Astrocyte of the hippocampus (primary cell): ENCODE measurements around the gene SHPK.
"Not testable (repeated sequence)": the region's sequence is repeated elsewhere in the genome, so short reads cannot be mapped to it uniquely, and the experiment has no call there.

Experiments used
- DNase-seq: peaks from one replicate; pipeline ENCODE4 v3.0.0; 2011; ENCODE audit warnings: low read depth, low spot score

SHPK gene

DNA sequence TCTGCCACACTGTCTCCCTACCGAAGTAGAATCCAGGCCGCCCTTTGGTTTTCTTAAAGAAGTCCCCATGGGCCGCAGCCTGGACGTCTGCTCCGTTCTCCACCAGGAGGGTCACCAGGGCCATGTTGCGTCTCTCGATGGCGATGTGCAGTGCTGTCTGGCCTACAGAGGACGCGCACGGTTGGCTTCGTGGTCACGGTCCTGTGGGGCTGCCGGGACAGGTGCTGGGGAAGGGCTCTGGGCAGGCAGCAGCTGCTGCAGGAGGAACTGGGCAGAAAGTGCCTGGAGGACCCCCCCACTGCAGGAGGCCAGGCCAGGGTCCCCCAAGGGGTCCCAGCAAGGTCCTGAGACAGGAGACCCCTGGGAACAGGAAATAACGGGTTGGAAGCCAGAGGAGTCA lies 45.8 kb downstream of the SHPK start:
- DNase-seq = no peak

DNA sequence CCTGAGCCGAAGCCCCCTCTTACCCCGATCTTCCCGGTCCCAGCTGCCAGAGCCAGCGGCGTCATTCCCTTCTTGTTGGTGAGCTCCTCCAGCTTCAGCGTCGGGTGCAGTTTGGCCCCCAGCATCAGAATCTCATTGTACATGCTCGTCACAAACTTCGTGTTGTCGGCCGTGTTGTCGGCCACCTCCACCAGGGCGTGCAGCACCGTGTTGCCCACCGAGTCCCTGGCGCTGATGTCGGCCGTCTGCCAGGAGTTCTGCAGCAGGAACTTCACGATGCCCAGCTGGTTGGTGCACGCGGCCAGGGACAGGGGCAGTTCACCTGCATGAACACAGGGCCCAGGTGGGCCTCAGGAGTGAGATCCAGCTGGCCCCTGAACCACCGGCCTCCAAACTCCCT lies 46.3 kb downstream of the SHPK start:
- DNase-seq = no peak

DNA sequence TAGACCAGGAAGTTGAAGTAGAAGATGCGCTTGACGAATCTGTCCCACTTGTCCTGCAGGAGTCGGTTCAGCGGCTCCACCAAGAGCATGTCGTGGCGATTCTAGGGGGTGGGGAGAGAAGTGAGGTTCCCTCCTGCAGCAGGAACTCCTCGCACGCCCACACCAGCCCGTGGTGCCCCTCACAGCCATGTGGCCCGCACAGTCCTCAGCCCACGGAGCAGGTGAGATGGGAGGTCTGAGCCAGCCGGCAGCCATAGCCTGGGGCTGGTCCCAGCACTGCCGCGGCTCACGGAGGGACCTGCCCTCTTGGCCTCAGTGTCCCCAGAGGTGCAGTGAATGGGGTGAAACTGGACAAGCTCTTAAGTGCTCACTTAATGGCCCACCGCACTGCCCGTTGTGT lies 50.2 kb downstream of the SHPK start:
- no peak for DNase-seq

DNA sequence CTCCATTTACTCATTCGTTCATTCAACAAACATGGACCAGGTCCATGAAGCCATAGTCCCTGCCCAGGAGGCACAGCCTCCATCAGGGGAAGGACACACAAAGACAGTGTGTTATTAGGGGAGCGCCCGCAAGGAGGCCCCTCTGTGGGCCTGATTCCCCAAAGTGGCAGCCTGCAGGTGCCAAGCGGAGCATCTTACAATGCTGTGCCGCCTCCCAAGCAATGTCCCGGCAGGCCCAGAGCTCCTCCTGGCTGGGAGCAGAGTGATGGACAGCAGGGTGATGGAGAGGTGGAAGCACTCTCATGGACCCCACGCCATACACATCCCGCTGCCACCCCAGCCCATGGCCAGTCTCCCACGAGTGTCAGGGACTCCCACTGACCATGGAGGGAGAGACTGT lies 52.6 kb downstream of the SHPK start:
- no peak for DNase-seq

DNA sequence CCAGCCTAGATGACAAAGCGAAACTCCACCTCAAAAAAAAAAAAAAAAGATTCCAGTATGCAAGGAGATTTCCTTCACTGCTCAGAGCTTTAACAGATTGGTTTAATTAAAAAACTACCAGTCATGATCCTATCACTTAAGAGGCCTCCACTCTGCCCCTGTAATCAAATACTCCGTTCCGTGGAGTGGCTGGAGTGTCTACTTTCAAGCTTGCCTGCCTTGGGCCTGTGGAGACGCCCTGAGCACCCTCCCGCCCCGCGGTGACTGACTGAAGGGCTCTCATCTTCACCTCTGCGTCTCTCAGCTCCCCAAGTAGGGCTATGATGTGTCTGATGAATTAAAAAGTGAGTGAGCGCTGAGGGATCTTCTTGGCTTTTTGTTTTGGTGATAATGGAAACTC lies 53.1 kb downstream of the SHPK start:
- no peak for DNase-seq

DNA sequence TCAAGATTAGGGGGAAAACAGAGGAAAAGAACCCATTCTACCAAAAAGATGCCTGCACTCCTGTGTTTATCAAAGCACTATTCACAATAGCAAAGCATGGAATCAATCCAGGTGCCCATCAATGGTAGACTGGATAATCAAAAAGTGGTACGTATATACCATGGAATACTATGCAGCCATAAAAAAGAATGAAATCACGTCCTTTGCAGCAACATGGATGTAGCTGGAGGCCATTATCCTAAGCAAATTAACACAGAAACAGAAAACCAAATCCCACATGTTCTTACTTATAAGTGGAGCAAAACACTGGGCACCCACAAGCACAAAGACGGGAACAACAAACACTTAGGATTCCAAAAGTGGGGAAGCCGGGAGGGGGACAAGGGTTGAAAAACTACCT lies 57.4 kb downstream of the SHPK start:
- not testable (repeated sequence) for DNase-seq

DNA sequence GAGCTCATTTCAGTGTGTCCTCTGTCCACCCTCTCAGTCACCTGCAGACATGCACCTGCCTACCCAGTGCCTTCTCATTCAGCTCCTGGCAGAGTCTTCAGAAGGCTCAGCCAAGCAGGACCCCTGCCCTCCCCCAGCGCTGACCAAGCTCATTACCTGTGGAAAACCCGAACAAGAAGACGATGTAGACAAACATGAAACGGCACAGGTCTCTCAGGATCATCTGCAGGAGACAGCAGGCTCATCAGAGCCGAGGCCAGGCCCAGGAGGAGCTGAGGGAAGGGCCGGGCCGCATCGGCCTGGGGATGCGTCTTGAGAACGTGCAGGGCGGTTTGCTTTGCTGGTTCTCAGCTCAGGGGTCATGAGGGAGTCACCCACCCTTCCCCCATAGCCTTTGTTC lies 59.1 kb downstream of the SHPK start:
- no peak for DNase-seq

DNA sequence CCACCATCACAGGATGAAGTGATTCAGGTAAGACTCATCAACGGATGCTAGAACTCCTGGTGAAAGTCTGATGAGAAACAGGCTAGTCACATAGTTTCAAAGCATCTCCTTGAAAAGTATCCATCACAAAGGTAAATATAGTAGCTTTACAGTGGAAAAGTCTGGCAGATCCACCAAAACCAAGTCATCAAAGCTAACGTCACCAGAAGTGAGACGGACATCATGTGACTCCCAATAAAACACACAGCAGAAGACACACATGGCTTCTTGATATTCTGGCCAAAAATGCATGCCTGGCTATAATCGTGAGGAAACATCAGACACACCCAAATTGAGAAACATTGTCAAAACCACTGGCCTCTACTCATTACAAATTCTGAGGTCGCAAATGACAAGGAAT lies 60.5 kb downstream of the SHPK start:
- no peak for DNase-seq

DNA sequence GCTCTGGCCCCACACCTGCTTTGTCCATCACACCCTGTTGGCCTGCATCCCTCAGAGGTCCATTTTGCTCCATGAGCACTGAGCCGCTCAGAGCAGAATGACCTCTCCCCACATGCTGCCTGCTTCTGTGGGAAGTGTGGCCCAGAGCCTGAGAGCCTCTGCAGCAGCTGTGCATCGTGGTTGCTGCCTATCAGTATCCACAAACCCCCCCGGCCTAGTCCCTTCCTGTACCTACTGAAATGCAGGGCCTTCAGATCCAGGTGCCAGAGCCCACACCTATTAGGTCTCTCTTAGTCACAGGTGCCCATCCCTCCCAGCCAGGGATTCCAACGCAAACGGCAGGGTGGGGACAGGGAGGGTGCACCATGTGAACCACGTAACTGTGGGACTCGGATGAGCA lies 61.8 kb downstream of the SHPK start:
- DNase-seq = no peak

DNA sequence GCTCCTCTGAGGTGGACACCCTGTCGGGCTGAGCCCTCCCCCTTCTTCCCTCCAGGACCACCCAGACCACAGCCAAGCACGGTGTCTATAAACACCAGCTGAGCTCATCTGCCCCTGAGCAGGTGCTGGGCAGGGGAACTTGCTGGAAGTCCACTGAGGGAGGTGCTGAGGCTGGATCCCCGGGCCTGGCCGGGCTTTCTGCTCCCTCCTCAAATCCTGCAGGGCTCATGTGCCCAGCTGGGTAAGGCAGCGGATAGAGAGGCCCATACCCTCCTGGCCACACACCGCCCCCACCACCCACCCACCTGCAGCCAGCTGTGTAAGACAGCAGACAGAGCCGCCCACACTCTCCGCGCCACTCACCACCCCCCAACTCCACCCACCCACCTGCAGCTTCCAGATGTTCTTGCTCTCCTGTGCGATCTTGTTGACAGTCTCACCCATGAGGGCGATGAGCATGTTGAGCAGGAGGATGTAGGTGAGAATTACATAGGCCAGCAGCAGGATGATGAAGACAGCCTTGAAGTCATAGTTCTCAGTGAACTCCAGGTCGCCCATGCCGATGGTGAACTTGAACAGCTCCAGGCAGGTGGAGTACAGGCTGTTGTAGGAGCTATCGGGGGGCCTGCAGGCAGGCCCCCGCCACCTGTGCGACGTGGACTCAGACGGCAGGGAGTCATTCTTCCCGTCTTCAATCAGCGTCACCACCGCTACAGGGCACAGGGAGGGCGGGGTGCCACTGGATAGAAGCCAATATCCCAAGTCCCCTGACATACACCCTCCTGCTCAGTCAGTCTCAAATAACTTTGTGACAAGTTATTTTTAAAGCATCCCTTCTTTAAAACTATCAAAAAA lies 62.6 kb downstream of the SHPK start:
- DNase-seq = no peak

DNA sequence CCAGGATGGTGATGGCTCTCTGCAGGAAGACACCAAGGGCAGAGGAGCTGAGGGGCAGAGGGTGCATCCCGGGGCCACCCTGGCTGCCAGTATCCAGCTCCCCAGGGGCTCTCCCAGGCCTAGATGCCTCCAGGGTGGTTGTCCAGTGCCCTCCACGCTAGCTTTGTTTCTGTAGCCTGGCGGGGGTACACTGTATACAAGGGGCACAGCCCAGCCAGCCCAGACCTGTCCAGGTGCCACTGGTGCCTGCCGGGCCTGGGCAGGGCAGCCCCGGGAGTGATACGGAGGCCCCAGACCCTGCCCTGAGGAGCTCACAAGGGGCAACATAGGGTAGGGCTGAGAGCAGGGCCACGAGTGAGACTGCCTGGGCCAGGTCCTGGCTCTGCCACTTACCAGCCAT lies 63.8 kb downstream of the SHPK start:
- no peak for DNase-seq

DNA sequence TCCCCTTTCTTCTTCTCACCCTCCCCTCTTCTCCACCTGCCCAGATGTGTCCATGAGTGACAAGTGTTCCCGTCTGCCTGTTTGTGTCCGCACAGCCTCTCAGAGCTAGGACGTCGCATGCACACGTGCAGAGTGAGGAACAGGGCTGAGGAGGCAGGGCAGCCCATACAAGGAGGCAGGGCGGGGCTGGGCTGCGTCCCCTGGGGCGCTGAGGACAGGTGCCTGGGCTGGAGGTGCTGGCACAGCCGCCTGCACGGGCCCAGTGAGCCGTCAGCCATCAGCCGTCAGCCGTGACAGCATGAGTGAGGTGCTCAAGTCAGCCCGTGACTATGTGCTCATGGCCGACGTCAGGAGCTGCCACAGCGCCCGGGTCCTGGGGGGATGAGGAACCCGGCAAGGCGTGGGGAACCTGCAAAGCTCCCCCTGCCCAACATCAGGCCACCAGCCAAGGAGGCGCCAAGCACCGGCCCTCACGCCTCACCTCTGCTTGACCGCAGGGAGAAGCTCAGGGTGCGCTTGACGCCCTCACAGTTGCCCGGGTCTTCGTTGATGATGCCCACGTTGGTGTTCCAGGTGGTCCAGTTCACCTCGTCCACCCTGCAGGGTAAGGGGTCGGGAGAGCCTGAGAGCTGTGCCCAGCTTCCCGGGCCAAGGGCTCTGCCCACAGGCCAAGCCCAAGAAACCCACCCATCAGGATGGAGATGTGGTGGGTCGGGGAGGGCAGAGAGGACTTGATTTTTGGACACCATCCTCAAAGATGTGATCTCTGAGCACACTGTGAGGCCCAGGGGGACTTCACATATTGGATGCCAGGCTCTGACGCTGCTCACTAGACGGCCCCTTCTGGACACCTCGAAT lies 64.8 kb downstream of the SHPK start:
- no peak for DNase-seq

DNA sequence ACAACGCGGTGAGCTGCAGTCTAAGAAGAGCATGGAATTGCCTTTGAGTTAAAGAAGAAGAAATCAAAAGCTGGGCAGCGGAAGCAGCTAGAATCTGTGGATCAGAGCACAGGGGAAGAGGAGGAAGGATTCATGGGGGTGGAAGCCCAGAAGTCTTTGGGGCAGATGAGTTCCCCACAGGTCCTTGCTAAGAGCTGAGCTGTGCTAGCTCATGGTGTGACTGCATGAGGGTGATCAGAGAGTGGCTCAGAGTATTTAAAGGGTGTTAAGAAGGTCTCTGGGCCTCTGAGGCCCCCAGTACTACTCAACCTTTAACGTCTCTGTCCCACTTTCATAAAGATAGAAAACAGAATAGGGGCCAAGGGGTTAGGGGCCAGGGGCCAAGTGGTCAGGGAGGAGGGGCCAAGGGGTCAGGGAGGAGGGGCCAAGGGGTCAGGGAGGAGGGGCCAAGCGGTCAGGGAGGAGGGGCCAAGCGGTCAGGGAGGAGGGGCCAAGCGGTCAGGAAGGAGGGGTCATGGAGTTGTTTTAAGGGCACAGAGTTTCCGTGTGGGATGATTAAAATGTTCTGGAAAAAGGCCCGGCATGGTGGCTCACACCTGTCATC lies 66.4 kb downstream of the SHPK start:
- no peak for DNase-seq

DNA sequence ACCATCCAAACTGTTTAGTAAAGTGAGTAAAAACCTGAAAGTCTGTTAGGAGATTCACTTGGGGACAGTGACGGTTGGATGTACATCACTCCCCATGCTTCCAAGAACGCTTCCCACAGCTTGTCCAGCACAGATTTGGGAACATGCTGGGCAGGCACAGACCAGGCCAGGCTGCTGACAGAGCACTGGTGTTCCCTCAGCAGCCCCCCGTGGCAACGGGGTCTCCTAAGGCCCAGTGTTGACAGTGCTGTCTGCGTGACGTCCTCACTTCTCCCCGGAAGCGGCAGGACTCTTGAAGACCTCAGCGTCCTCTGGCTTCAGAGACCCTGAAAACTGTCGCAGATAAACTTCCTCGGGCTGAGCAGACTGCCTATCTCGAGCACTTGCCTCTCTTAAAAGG lies 69.5 kb downstream of the SHPK start:
- DNase-seq = no peak

DNA sequence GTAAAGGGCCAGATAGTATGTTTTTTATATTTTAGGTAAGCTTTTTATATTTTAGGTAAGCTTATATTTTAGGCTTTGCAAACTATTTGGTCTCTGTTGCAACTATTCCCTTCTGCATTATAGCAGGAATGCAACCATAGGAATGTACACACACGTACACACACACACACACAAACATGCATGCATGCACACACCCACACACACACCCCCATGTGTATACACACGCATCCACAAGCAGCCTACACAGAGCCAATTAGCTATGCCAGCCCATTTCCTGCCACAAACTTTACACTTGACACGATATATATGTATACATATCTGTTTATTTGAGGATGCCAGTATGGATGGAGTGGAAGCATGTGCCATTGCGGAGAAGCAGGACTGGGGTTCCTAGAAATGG lies 70.9 kb downstream of the SHPK start:
- no peak for DNase-seq

DNA sequence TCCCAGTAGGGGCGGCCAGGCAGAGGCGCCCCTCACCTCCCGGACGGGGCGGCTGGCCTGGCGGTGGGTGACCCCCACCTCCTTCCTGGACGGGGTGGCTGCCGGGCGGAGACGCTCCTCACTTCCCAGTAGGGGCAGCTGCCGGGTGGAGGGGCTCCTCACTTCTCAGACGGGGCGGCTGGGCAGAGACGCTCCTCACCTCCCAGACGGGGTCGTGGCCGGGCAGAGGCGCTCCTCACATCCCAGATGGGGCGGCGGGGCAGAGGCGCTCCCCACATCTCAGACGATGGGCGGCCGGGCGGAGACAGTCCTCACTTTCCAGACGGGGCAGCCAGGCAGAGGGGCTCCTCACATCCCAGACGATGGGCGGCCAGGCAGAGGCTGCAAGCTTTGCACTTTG lies 71.8 kb downstream of the SHPK start:
- not testable (repeated sequence) for DNase-seq

DNA sequence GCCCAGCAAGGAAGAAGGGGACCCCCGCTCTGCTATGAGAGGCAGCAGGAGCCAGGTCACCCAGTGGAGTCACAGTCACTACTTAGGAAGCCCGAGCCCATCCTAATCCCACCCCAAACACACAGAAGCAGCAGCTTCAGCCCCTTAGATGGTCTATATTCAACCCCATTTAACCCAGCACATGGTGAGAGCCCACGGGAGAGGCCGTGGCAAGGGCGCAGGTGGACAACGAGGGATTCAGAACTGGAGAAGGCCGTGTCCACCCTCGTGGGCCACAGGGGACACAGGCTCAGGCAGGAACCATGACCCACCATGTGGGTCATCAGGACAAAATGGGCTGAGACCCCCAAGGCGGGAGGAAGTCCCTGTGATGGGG lies 76.8 kb downstream of the SHPK start:
- no peak for DNase-seq

DNA sequence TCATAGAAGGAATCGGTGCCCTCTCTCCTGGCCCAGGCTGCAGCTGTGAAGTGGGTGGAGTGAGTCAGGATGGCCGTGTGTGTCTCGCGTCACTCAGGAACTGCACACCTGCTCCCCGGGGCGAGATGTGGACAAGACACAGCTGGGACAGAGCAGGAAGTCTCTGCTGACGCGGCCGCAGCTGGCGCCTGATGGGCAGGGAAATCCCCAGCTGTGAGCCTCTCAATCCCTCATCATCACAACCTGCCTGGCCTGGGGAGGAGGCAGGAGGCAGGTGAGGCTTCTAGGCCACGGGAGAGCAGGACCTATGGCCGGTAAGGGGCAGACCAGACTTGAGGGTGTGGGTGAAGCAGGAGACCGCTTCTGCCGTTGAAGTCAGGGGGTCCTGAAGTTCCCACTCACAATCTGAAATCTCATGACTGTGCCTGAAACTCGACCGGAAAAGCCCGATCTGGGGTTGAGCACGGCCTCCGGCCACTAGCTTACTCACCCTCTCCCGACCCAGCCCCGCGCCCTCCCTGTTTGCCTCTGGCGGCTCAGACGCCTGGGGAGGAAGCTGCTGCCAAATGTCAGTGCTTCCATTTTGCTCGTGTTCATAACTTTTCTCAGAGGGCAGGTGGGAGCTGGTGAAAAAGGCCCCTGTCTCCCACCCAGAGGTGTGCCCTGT lies 77.3 kb downstream of the SHPK start:
- DNase-seq = no peak
